ENCODE measurements around the gene IQSEC2. TPM values are rescaled to one million over a fixed set of nuclear protein-coding genes. Genes with fewer than 3 reads are reported as not detected.

The IQSEC2 gene
- total and polyA plus RNA-seq, 8 donors = 2.9 to 26.0 (median 16.3) TPM

DNA sequence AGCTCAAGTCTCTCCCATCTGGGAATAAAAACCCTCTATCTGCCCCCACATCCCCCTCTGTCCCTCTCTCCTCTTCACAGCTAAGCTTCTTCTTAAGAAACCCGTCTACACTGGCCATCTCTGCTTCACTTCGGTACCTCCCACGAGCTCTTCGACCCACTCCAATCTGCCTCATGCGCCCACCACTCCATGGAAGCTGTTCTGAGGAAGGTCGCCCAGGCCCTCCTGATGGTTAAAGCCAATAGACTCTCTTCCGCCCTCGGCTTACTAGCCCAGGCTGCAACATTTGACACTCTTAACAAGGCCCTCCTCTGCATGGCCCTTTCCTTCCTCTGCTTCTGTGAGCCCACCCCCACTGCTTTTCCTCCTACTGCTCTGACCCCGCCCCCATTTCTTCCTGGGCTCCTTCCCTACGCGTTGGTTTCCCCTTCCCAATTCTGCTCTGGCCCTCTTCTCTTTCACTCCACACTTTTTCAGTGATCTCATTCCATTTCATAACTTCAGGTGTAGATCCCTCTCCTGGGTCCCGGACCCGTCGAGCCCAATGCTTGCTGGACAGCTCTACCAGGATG lies 11.8 kb downstream of the IQSEC2 start:
- peaks cover 0 to 13% (median 0%) of the 10 kb centered on the region in 4 donors for H3K4me1 ChIP-seq
- H3K4me3 ChIP-seq = no peak overlapping the region
- H3K9me3 ChIP-seq = no peaks in the 10 kb centered on the region
- intact Hi-C loops (cut with DNase I; ENCODE audit: low total_unique reads) = no loop called here
- no peak for DNase-seq
- 77 to 95% (median 88%) methylated on average over 14 of the region's 14 CpGs for WGBS, 5 donors
- H3K27me3 ChIP-seq = peaks cover 0 to 4% (median 0%) of the 10 kb centered on the region in 3 donors
- H3K27ac ChIP-seq = no peak overlapping the region
- TF ChIP-seq EP300 (IDR thresholded peaks at IDR 0.05) (no peak), POLR2AphosphoS5 (IDR thresholded peaks at IDR 0.05) (no peak), POLR2A (IDR thresholded peaks at IDR 0.05) (no peak)
- TF ChIP-seq, protein P1, sequence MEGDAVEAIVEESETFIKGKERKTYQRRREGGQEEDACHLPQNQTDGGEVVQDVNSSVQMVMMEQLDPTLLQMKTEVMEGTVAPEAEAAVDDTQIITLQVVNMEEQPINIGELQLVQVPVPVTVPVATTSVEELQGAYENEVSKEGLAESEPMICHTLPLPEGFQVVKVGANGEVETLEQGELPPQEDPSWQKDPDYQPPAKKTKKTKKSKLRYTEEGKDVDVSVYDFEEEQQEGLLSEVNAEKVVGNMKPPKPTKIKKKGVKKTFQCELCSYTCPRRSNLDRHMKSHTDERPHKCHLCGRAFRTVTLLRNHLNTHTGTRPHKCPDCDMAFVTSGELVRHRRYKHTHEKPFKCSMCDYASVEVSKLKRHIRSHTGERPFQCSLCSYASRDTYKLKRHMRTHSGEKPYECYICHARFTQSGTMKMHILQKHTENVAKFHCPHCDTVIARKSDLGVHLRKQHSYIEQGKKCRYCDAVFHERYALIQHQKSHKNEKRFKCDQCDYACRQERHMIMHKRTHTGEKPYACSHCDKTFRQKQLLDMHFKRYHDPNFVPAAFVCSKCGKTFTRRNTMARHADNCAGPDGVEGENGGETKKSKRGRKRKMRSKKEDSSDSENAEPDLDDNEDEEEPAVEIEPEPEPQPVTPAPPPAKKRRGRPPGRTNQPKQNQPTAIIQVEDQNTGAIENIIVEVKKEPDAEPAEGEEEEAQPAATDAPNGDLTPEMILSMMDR (IDR thresholded peaks at IDR 0.05) = no peak
- no peaks in the 10 kb centered on the region for H3K36me3 ChIP-seq

DNA sequence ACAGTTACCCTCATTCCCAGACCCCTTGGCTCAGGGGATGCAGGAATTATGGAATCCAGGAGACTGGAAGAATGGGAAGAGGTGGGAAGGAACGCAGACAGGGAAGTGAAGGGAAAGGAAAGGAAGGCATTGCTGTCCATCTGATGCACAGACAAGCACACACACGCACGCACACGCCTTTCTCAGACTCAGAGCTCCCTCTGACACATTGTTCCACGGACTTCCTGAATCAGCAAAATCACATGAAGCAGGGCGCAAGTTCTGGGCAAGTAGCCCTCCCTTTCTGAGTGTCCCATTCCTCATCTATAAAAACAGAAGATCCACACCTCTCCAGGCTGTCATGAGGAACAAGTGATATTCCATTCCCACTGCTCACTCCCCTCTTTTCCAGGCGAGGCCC lies 13.2 kb downstream of the IQSEC2 start:
- Histone ChIP-seq H3K27me3 (peaks cover 0 to 9% (median 0%) of the 10 kb centered on the region in 3 donors), H3K9me3 (no peaks in the 10 kb centered on the region), H3K4me3 (no peak overlapping the region), H3K36me3 (no peaks in the 10 kb centered on the region), H3K27ac (no peak overlapping the region), H3K4me1 (peaks cover 0 to 20% (median 3%) of the 10 kb centered on the region in 4 donors)
- TF ChIP-seq POLR2A (IDR thresholded peaks at IDR 0.05) (no peak), EP300 (IDR thresholded peaks at IDR 0.05) (no peak), POLR2AphosphoS5 (IDR thresholded peaks at IDR 0.05) (no peak)
- intact Hi-C loops (cut with DNase I; ENCODE audit: low total_unique reads) = no loop called here
- 74 to 100% (median 75%) methylated on average over 4 to 7 of the region's 7 CpGs for WGBS, 5 donors
- DNase-seq = no peak

DNA sequence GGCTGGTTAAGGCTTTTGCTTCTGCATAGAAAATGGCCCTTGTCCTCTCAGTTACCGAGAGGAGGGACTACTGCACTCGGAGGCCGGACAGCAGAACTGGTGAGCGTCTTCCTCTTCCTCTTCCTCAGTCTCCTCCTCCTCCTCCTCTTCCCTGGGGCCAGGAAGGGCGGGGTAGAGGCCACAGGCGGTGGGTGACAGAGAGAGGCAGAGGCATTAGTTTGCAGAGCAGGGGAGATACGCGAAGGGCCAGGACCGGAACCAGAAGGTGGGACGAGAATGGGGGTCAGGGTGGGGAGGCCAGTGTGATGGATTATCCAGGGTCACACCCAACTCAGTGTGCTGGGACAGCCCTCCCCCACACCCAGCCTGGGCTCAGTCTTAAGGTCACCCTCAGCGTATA lies 14.5 kb downstream of the IQSEC2 start:
- no peak overlapping the region for H3K4me3 ChIP-seq
- H3K4me1 ChIP-seq = peaks cover 0 to 31% (median 8%) of the 10 kb centered on the region in 4 donors
- 68 to 85% (median 80%) methylated on average over 10 to 11 of the region's 11 CpGs for WGBS, 5 donors
- H3K27me3 ChIP-seq = peaks cover 0 to 9% (median 0%) of the 10 kb centered on the region in 3 donors
- no peaks in the 10 kb centered on the region for H3K36me3 ChIP-seq
- TF ChIP-seq EP300 (IDR thresholded peaks at IDR 0.05) (no peak), POLR2A (IDR thresholded peaks at IDR 0.05) (no peak), POLR2AphosphoS5 (IDR thresholded peaks at IDR 0.05) (no peak)
- TF ChIP-seq, protein P1 (IDR thresholded peaks at IDR 0.05) = no peak
- DNase-seq = no peak
- H3K27ac ChIP-seq = no peak overlapping the region
- intact Hi-C loops (cut with DNase I; ENCODE audit: low total_unique reads) = no loop called here
- H3K9me3 ChIP-seq = no peaks in the 10 kb centered on the region

DNA sequence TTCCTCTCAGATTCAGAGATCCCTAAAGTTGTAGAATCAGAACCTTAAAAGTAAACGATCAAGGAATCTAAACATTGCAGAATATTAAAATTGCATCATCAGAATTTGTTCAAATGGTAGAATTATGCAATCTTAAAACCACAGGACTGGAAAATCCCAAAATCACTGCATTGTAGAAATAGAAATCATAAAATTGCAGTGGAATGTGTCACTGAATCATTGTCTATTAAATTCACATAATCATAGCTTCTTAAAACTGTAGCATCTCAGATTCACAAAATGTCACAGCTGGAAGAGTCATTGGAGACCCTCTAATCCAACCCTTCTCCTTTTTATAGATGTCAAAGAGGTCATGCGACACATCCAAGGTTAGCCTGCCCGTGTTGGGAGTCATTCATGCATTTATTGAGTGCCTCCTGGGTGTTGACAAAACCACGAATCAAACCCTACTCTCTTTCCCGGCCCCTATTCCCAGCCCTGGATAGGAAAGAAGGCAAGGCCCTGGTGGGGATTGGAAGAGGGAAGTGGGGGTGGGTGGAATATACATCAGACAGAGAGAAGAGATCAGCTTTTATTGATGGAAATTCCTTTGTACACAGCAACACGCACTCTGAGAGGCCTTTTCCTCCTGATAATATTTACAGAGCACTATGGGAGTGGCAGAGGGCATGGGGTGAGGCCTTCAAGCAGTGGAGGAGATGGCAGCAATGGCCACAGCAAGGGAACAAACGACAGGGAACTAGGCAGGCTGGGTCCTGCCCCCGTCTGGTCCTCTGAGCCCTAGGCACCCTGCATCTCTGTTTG lies 15.4 kb downstream of the IQSEC2 start:
- H3K27ac ChIP-seq = peak overlapping the region in 1 of 5 donors; percentile 69

More for the DNA sequence above, 15.4 kb downstream of the IQSEC2 start:
- H3K27me3 ChIP-seq = peaks cover 0 to 9% (median 0%) of the 10 kb centered on the region in 3 donors
- no peak overlapping the region for H3K4me3 ChIP-seq
- no peak for DNase-seq
- TF ChIP-seq POLR2A (IDR thresholded peaks at IDR 0.05) = no peak
- TF ChIP-seq EP300 (IDR thresholded peaks at IDR 0.05) = no peak
- no peak for TF ChIP-seq POLR2AphosphoS5 (IDR thresholded peaks at IDR 0.05)
- TF ChIP-seq, protein P1 (IDR thresholded peaks at IDR 0.05) = no peak
- intact Hi-C loops (cut with DNase I; ENCODE audit: low total_unique reads) = no loop called here
- WGBS, 5 donors = 53 to 59% (median 56%) methylated on average over 7 to 8 of the region's 8 CpGs
- H3K9me3 ChIP-seq = no peaks in the 10 kb centered on the region
- peaks cover 0 to 31% (median 8%) of the 10 kb centered on the region in 4 donors for H3K4me1 ChIP-seq
- H3K36me3 ChIP-seq = no peaks in the 10 kb centered on the region

All from stomach (tissue), 9 donors.